Esophagus muscularis mucosa (tissue), 4 donors: ENCODE data around the gene PCED1A.

Experiments
- EP300 ChIP-seq: sonication (generic); formaldehyde crosslinking; IDR thresholded peaks from one replicate; pipeline ENCODE4 v1.6.1; 2017; ENCODE audit warnings: antibody characterized with exemption
- POLR2A ChIP-seq: fragments of 450-650 bp; IDR thresholded peaks from one replicate; pipeline ENCODE4 v1.6.1; 2017; ENCODE audit warnings: antibody characterized with exemption, moderate library complexity, mild to moderate bottlenecking, low read depth
- TF ChIP-seq, protein P1 (sequence below), 3 experiments: fragments of 200-600 bp in 2 of 3; fragments of 450-650 bp in 1 of 3; sonication (generic) in 2 of 3; IDR thresholded peaks; one replicate each; pipeline ENCODE4 v1.5.1; 2017 to 2019; ENCODE audit warnings: antibody characterized with exemption in 3 of 3, mild to moderate bottlenecking in 2 of 3, moderate library complexity in 1 of 3

DNA sequence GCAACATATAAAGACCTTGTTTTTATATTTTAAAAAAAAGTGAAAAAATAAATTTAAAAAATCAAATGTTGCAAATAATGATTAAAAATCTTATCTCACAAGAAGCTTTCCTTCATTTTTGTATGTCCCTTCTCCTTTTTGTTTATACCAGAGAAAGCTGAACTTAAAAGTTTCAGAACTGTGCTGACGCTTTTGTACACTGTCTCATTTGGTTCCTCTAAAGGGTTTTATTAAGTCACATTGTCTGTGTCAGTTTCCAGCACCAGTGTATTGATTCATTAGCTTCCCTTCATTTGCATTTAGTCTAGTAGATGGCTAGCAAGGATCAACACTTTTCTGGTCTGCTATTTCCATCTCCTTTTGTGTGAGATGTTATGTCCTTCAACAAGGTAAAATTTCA is 6.7 kb downstream of the PCED1A start:
- TF ChIP-seq, protein P1, sequence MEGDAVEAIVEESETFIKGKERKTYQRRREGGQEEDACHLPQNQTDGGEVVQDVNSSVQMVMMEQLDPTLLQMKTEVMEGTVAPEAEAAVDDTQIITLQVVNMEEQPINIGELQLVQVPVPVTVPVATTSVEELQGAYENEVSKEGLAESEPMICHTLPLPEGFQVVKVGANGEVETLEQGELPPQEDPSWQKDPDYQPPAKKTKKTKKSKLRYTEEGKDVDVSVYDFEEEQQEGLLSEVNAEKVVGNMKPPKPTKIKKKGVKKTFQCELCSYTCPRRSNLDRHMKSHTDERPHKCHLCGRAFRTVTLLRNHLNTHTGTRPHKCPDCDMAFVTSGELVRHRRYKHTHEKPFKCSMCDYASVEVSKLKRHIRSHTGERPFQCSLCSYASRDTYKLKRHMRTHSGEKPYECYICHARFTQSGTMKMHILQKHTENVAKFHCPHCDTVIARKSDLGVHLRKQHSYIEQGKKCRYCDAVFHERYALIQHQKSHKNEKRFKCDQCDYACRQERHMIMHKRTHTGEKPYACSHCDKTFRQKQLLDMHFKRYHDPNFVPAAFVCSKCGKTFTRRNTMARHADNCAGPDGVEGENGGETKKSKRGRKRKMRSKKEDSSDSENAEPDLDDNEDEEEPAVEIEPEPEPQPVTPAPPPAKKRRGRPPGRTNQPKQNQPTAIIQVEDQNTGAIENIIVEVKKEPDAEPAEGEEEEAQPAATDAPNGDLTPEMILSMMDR (IDR thresholded peaks at IDR 0.05): no peak
- TF ChIP-seq EP300: no peak
- no peak for TF ChIP-seq POLR2A
